GM23338 (cell line): ENCODE data around the gene FBXW8. TPM values are rescaled to one million over a fixed set of nuclear protein-coding genes. Genes with fewer than 3 reads are reported as not detected.

Experiments used
- ATAC-seq: fragments of 200-7000 bp; cut with Tn5 transposase; 3 replicates; pipeline ENCODE4 v1.9.1; 2020
- DNase-seq: peaks from one replicate; pipeline ENCODE4 v3.0.0-alpha.2; 2015; ENCODE audit warnings: low spot score
- H2AFZ ChIP-seq: fragments of 200-600 bp; sonication (generic); 2 replicates; pipeline ENCODE4 v1.8.0; 2016; ENCODE audit warnings: antibody characterized with exemption, mild to moderate bottlenecking, moderate library complexity
- H3F3A ChIP-seq: fragments of 200-600 bp; sonication (generic); replicated peaks from 2 replicates; pipeline ENCODE4 v1.8.0; 2017; ENCODE audit warnings: antibody characterized with exemption, mixed run types, low read depth
- H3K27ac ChIP-seq: fragments of 200-600 bp; sonication (generic); 2 replicates; pipeline ENCODE4 v1.6.1; 2016; ENCODE audit warnings: low read depth
- H3K27me3 ChIP-seq: fragments of 200-600 bp; sonication (generic); 2 replicates; pipeline ENCODE4 v1.8.0; 2016; ENCODE audit warnings: mild to moderate bottlenecking, mixed run types, moderate library complexity; ENCODE audit not compliant: insufficient read depth
- H3K36me3 ChIP-seq: fragments of 200-600 bp; sonication (generic); 2 replicates; pipeline ENCODE4 v1.8.0; 2016; ENCODE audit warnings: mild to moderate bottlenecking; ENCODE audit not compliant: insufficient read depth
- H3K4me1 ChIP-seq: fragments of 200-600 bp; sonication (generic); 2 replicates; pipeline ENCODE4 v1.8.0; 2016; ENCODE audit warnings: mild to moderate bottlenecking, moderate library complexity; ENCODE audit not compliant: insufficient read depth
- H3K4me2 ChIP-seq: fragments of 200-600 bp; sonication (generic); 2 replicates; pipeline ENCODE4 v1.7.1; 2017; ENCODE audit warnings: mixed run types
- H3K4me3 ChIP-seq: fragments of 200-600 bp; sonication (generic); 2 replicates; pipeline ENCODE4 v1.6.1; 2016; ENCODE audit warnings: mixed run types
- H3K79me2 ChIP-seq: fragments of 200-600 bp; sonication (generic); replicated peaks from 2 replicates; pipeline ENCODE4 v1.8.0; 2017; ENCODE audit warnings: mild to moderate bottlenecking; ENCODE audit not compliant: insufficient read depth
- H3K9me2 ChIP-seq: fragments of 200-600 bp; sonication (generic); 2 replicates; pipeline ENCODE4 v1.8.0; 2017; ENCODE audit not compliant: insufficient read depth
- H4K20me1 ChIP-seq: fragments of 200-600 bp; sonication (generic); replicated peaks from 2 replicates; pipeline ENCODE4 v1.8.0; 2017; ENCODE audit warnings: mild to moderate bottlenecking; ENCODE audit not compliant: insufficient read depth
- H3K27ac Mint-ChIP-seq: 2 replicates; pipeline ENCODE4 v1.8.0; 2020; ENCODE audit warnings: inconsistent platforms, mild to moderate bottlenecking, moderate library complexity, mixed read lengths
- H3K27me3 Mint-ChIP-seq: 3 replicates; pipeline ENCODE4 v1.8.0; 2022; ENCODE audit warnings: low read depth, mild to moderate bottlenecking, moderate library complexity, mixed read lengths, inconsistent platforms; ENCODE audit not compliant: insufficient read depth, poor library complexity
- H3K36me3 Mint-ChIP-seq: 3 replicates; pipeline ENCODE4 v1.8.0; 2021; ENCODE audit warnings: low read depth, mild to moderate bottlenecking, inconsistent platforms, moderate library complexity, mixed read lengths
- H3K4me1 Mint-ChIP-seq: 3 replicates; pipeline ENCODE4 v1.8.0; 2020; ENCODE audit warnings: mild to moderate bottlenecking, inconsistent platforms, mixed read lengths
- H3K4me3 Mint-ChIP-seq: 3 replicates; pipeline ENCODE4 v1.8.0; 2021; ENCODE audit warnings: moderate library complexity, mild to moderate bottlenecking, inconsistent platforms, mixed read lengths
- H3K9me3 Mint-ChIP-seq: 3 replicates; pipeline ENCODE4 v1.8.0; 2020; ENCODE audit warnings: moderate library complexity, mild to moderate bottlenecking, inconsistent platforms, mixed read lengths
- CREB1 ChIP-seq: fragments of 250-450 bp; sonication (Bioruptor Pico); IDR thresholded peaks from 2 replicates; pipeline ENCODE4 v1.5.0; 2020; ENCODE audit warnings: low read depth, mild to moderate bottlenecking, moderate library complexity
- EZH2 ChIP-seq: fragments of 200-600 bp; sonication (generic); IDR thresholded peaks from one replicate; pipeline ENCODE4 v1.8.0; 2017; ENCODE audit warnings: antibody characterized with exemption, mild to moderate bottlenecking, low read depth; ENCODE audit not compliant: unreplicated experiment
- EZH2phosphoT487 ChIP-seq: fragments of 200-600 bp; sonication (generic); IDR thresholded peaks from one replicate; pipeline ENCODE4 v1.8.1; 2018; ENCODE audit warnings: antibody characterized with exemption; ENCODE audit not compliant: unreplicated experiment
- ZNF114 ChIP-seq: fragments of 250-450 bp; sonication (Bioruptor Pico); IDR thresholded peaks from 2 replicates; pipeline ENCODE4 v1.5.0; 2020; ENCODE audit warnings: mild to moderate bottlenecking, moderate library complexity
- ZNF331 ChIP-seq: fragments of 250-450 bp; sonication (Bioruptor Pico); IDR thresholded peaks from 2 replicates; pipeline ENCODE4 v1.5.0; 2020; ENCODE audit warnings: low read depth, mild to moderate bottlenecking, moderate library complexity
- polyA plus RNA-seq: library from polyadenylated mRNA; unstranded; fragments of >200 nt; fragmentation: Nextera tagmentation; extraction: Ambion mirVana; gene quantifications from 2 replicates; pipeline ENCODE4 v1.2.1, GENCODE V29; 2016
- total RNA-seq: library from RNA; depleted of rRNA; stranded (reverse); fragments of >200 nt; shearing (Covaris generic); gene quantifications from 2 replicates; pipeline ENCODE4 v1.2.3, GENCODE V29; 2014
- TF ChIP-seq, protein P1 (sequence below): fragments of 250-450 bp; sonication (Bioruptor Pico); IDR thresholded peaks from 2 replicates; pipeline ENCODE4 v1.5.0; 2020; ENCODE audit warnings: mild to moderate bottlenecking, moderate library complexity

FBXW8 gene
- total and polyA plus RNA-seq, 2 experiments from 2014 or later = 4.6 to 13.9 TPM

- TF ChIP-seq EZH2phosphoT487 = no peak
- no peak for TF ChIP-seq ZNF114 (CRISPR knock-in tag)
- TF ChIP-seq, protein P1, sequence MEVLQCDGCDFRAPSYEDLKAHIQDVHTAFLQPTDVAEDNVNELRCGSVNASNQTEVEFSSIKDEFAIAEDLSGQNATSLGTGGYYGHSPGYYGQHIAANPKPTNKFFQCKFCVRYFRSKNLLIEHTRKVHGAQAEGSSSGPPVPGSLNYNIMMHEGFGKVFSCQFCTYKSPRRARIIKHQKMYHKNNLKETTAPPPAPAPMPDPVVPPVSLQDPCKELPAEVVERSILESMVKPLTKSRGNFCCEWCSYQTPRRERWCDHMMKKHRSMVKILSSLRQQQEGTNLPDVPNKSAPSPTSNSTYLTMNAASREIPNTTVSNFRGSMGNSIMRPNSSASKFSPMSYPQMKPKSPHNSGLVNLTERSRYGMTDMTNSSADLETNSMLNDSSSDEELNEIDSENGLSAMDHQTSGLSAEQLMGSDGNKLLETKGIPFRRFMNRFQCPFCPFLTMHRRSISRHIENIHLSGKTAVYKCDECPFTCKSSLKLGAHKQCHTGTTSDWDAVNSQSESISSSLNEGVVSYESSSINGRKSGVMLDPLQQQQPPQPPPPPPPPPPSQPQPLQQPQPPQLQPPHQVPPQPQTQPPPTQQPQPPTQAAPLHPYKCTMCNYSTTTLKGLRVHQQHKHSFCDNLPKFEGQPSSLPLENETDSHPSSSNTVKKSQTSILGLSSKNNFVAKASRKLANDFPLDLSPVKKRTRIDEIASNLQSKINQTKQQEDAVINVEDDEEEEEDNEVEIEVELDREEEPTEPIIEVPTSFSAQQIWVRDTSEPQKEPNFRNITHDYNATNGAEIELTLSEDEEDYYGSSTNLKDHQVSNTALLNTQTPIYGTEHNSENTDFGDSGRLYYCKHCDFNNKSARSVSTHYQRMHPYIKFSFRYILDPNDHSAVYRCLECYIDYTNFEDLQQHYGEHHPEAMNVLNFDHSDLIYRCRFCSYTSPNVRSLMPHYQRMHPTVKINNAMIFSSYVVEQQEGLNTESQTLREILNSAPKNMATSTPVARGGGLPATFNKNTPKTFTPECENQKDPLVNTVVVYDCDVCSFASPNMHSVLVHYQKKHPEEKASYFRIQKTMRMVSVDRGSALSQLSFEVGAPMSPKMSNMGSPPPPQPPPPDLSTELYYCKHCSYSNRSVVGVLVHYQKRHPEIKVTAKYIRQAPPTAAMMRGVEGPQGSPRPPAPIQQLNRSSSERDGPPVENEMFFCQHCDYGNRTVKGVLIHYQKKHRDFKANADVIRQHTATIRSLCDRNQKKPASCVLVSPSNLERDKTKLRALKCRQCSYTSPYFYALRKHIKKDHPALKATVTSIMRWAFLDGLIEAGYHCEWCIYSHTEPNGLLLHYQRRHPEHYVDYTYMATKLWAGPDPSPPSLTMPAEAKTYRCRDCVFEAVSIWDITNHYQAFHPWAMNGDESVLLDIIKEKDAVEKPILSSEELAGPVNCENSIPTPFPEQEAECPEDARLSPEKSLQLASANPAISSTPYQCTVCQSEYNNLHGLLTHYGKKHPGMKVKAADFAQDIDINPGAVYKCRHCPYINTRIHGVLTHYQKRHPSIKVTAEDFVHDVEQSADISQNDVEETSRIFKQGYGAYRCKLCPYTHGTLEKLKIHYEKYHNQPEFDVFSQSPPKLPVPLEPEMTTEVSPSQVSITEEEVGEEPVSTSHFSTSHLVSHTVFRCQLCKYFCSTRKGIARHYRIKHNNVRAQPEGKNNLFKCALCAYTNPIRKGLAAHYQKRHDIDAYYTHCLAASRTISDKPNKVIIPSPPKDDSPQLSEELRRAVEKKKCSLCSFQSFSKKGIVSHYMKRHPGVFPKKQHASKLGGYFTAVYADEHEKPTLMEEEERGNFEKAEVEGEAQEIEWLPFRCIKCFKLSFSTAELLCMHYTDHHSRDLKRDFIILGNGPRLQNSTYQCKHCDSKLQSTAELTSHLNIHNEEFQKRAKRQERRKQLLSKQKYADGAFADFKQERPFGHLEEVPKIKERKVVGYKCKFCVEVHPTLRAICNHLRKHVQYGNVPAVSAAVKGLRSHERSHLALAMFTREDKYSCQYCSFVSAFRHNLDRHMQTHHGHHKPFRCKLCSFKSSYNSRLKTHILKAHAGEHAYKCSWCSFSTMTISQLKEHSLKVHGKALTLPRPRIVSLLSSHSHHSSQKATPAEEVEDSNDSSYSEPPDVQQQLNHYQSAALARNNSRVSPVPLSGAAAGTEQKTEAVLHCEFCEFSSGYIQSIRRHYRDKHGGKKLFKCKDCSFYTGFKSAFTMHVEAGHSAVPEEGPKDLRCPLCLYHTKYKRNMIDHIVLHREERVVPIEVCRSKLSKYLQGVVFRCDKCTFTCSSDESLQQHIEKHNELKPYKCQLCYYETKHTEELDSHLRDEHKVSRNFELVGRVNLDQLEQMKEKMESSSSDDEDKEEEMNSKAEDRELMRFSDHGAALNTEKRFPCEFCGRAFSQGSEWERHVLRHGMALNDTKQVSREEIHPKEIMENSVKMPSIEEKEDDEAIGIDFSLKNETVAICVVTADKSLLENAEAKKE (CRISPR knock-in tag) = no peak
- TF ChIP-seq ZNF331 = no peak
- TF ChIP-seq EZH2 = no peak
Observed at GRCh38 chr12:116887244-116887643, 23.5 kb upstream of the FBXW8 start (continued).

DNA sequence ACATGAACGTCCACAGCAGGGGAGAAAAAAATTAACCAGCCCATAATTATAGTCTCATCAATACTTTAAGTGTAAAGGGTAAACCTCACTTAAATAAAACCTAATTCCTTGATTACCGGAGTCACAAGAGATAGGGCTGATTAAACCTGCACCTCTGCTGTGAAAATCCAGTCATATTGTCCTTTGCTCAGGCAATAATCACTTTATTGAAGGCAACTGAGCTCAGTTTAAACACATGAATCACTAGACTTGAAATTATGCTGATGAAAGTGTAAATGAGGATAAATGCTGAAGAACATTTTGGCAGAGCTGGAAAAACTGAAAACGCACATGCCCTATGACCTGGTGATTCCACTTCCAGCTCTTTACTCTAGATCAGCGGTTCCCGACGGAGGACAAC, 22.9 kb upstream of the FBXW8 start:
- ATAC-seq (no peak), DNase-seq (no peak)
- H3K9me2 ChIP-seq = no peaks in the 10 kb centered on the region
- H3K9me3 Mint-ChIP-seq = no peaks in the 10 kb centered on the region
- H3K27ac Mint-ChIP-seq = no peak overlapping the region
- H3K4me1 Mint-ChIP-seq = no peaks in the 10 kb centered on the region
- no peaks in the 10 kb centered on the region for H3K36me3 Mint-ChIP-seq
- no peak overlapping the region for H3K4me3 ChIP-seq
- no peaks in the 10 kb centered on the region for H3K4me1 ChIP-seq
- H3K27me3 ChIP-seq = peaks cover 20% of the 10 kb centered on the region
- no peak overlapping the region for H2AFZ ChIP-seq
- no peaks in the 10 kb centered on the region for H3K79me2 ChIP-seq
- H3K4me2 ChIP-seq = no peak overlapping the region
- peaks cover 9% of the 10 kb centered on the region for H3K27me3 Mint-ChIP-seq
- H3K4me3 Mint-ChIP-seq = no peak overlapping the region
- no peaks in the 10 kb centered on the region for H4K20me1 ChIP-seq
- H3F3A ChIP-seq = no peaks in the 10 kb centered on the region
- no peak for TF ChIP-seq CREB1 (CRISPR knock-in tag)
- H3K27ac ChIP-seq = no peak overlapping the region
- no peaks in the 10 kb centered on the region for H3K36me3 ChIP-seq
